ENCODE measurements around the gene SIGLEC5. TPM values are rescaled to one million over a fixed set of nuclear protein-coding genes. Genes with fewer than 3 reads are reported as not detected.
A peak's percentile ranks its signal among the peaks of the same experiment; 100 is the strongest.

Gene SIGLEC5
- total RNA-seq, 4 donors from 2014 or later = 0.20 to 2.2 (median 1.6) TPM

- 8 to 18% methylated on average over 6 of the region's 6 CpGs for WGBS, 2 donors
These were observed 35.5 kb downstream of the SIGLEC5 start for GRCh38 chr19:51594774-51595109.

DNA sequence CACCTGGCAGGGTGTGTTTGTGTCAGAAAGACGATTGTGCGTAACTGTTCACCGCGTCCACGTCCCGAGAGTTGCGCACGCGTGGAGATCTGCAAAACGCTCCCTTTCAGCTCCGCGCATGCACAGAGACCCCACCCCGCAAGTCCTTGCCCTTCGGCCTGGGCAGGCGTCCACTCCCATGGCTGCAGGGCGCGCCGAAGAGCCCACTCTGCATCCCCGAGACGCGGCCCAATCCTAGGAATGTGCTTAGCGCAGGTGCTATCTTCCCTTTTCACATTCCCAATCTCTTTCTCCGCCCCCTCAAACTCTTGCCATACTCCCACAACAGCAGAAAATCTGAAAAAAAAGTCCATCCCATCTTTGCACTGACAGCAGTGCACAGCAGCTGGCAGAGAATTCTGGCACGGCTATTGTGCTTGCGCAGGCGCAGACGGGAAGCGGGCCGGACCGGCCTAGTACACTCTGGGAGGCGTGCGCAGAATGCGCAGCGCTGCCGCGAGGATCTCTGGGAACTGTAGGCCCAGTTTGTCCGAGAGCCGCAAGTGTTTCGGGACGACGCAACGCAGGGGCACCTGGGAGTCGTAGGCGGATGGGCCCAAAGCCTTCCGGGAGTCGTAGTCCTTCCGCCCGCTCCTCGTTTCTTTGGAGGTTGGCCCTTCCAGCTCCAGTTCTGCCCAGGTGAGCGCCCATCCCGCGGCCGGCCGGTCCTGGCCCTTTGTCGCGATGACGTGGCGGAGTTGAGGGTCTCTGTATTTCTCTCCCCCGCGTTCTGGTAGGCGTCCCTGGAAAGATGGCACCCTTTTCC lies 36.0 kb downstream of the SIGLEC5 start:
- peak; percentile 92 to 93 for DNase-seq (ENCODE audit: low spot score in 2 of 2)
- no peaks in the 10 kb centered on the region for H3K9me3 ChIP-seq
- peaks cover 0 to 16% (median 0%) of the 10 kb centered on the region in 3 donors for H3K36me3 ChIP-seq
- 1% methylated on average over 60 to 61 of the region's 61 CpGs for WGBS, 2 donors
- peaks cover 0 to 21% (median 7%) of the 10 kb centered on the region in 4 donors for H3K4me1 ChIP-seq
- TF ChIP-seq POLR2A (IDR thresholded peaks at IDR 0.05) (peak in 1 of 2 donors; percentile 13), EP300 (IDR thresholded peaks at IDR 0.05) (peak; percentile 80 to 88), CTCF (IDR thresholded peaks at IDR 0.05) (peak in 1 of 5 experiments; percentile 21)
- H3K4me3 ChIP-seq = peak overlapping the region; percentile 56 to 68 (median 58)
- peak overlapping the region in 3 of 4 donors; percentile 30 to 76 (median 75) for H3K27ac ChIP-seq
- peaks cover 0 to 11% of the 10 kb centered on the region in 2 donors for H3K27me3 ChIP-seq

More at GRCh38 chr19:51594774-51595109, 35.5 kb downstream of the SIGLEC5 start:
- peak overlapping the region in 3 of 4 donors; percentile 30 to 76 (median 75) for H3K27ac ChIP-seq
- TF ChIP-seq POLR2A (IDR thresholded peaks at IDR 0.05) (no peak), CTCF (IDR thresholded peaks at IDR 0.05) (no peak), EP300 (IDR thresholded peaks at IDR 0.05) (no peak)
- peaks cover 0 to 17% of the 10 kb centered on the region in 2 donors for H3K27me3 ChIP-seq
- peaks cover 0 to 21% (median 7%) of the 10 kb centered on the region in 4 donors for H3K4me1 ChIP-seq
- H3K4me3 ChIP-seq = peak overlapping the region; percentile 55 to 68 (median 58)
- DNase-seq (ENCODE audit: low spot score in 2 of 2) = no peak
- peaks cover 0 to 11% (median 0%) of the 10 kb centered on the region in 3 donors for H3K36me3 ChIP-seq
- no peaks in the 10 kb centered on the region for H3K9me3 ChIP-seq

GRCh38 chr19:51593138-51593890 lies 36.9 kb downstream of the SIGLEC5 start:
- 26 to 33% methylated on average over 10 of the region's 10 CpGs for WGBS, 2 donors
- Histone ChIP-seq H3K4me1 (peaks cover 0 to 21% (median 7%) of the 10 kb centered on the region in 4 donors), H3K27me3 (peaks cover 0 to 5% of the 10 kb centered on the region in 2 donors), H3K27ac (no peak overlapping the region), H3K36me3 (peaks cover 0 to 21% (median 0%) of the 10 kb centered on the region in 3 donors), H3K4me3 (peak overlapping the region; percentile 56 to 68 (median 58)), H3K9me3 (peaks cover 0 to 8% (median 0%) of the 10 kb centered on the region in 4 donors)
- no peak for DNase-seq (ENCODE audit: low spot score in 2 of 2)
- TF ChIP-seq CTCF (IDR thresholded peaks at IDR 0.05) = no peak

GRCh38 chr19:51592521-51592920 lies 37.7 kb downstream of the SIGLEC5 start:
- peaks cover 0 to 16% (median 2%) of the 10 kb centered on the region in 4 donors for H3K9me3 ChIP-seq
- H3K4me1 ChIP-seq = peaks cover 0 to 21% (median 7%) of the 10 kb centered on the region in 4 donors
- TF ChIP-seq CTCF (IDR thresholded peaks at IDR 0.05) (no peak), EP300 (IDR thresholded peaks at IDR 0.05) (no peak), POLR2A (IDR thresholded peaks at IDR 0.05) (no peak)
- no peak for DNase-seq (ENCODE audit: low spot score in 2 of 2)
- H3K4me3 ChIP-seq = no peak overlapping the region
- no peaks in the 10 kb centered on the region for H3K27me3 ChIP-seq
- no peak overlapping the region for H3K27ac ChIP-seq
- peaks cover 0 to 29% (median 0%) of the 10 kb centered on the region in 3 donors for H3K36me3 ChIP-seq
- 75 to 76% methylated on average over 1 of the region's 1 CpG for WGBS, 2 donors

All from tibial nerve (tissue), 4 donors.